MM.1S (cell line): ENCODE results near the gene PACRG.

Experiments
- CTCF ChIP-seq: fragments of 300-600 bp; sonication (generic); IDR thresholded peaks from 2 replicates; pipeline ENCODE4 v1.5.1; 2016; ENCODE audit warnings: antibody characterized with exemption, low read length, mixed read lengths
- EZH2 ChIP-seq: fragments of 300-600 bp; sonication (generic); optimal IDR thresholded peaks from 2 replicates; pipeline ENCODE3; 2017; ENCODE audit warnings: low read depth, mild to moderate bottlenecking, antibody characterized with exemption, low read length, mixed read lengths

DNA sequence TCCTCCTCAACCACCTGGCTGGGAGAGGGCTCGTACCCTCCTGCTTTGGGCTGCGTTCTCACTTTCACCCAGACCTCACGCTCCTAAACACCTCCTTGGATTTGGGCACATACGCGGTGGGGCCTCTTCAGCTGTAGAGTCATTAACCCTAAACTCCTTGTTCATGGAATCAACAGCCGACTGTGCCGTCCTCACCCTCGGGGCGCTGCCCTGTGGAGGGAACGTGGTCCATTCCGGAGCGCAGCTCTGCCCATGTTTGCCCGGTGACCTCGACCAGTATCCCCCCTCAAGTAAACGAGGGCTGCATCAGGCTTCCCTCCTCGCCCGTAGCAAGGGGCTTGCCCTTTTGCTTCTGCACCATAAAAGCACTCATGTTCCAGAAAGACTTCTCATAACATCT lies 512.8 kb downstream of the PACRG start:
- no peak for TF ChIP-seq CTCF
- TF ChIP-seq EZH2 = no peak
